Pons (tissue), 1 donor: ENCODE measurements around the gene DENND2D.

Experiments
- DNase-seq: peaks from one replicate; pipeline ENCODE4 v3.0.0-alpha.2; 2016; ENCODE audit warnings: low spot score

Gene DENND2D, protein sequence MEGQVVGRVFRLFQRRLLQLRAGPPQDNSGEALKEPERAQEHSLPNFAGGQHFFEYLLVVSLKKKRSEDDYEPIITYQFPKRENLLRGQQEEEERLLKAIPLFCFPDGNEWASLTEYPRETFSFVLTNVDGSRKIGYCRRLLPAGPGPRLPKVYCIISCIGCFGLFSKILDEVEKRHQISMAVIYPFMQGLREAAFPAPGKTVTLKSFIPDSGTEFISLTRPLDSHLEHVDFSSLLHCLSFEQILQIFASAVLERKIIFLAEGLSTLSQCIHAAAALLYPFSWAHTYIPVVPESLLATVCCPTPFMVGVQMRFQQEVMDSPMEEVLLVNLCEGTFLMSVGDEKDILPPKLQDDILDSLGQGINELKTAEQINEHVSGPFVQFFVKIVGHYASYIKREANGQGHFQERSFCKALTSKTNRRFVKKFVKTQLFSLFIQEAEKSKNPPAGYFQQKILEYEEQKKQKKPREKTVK

DNA sequence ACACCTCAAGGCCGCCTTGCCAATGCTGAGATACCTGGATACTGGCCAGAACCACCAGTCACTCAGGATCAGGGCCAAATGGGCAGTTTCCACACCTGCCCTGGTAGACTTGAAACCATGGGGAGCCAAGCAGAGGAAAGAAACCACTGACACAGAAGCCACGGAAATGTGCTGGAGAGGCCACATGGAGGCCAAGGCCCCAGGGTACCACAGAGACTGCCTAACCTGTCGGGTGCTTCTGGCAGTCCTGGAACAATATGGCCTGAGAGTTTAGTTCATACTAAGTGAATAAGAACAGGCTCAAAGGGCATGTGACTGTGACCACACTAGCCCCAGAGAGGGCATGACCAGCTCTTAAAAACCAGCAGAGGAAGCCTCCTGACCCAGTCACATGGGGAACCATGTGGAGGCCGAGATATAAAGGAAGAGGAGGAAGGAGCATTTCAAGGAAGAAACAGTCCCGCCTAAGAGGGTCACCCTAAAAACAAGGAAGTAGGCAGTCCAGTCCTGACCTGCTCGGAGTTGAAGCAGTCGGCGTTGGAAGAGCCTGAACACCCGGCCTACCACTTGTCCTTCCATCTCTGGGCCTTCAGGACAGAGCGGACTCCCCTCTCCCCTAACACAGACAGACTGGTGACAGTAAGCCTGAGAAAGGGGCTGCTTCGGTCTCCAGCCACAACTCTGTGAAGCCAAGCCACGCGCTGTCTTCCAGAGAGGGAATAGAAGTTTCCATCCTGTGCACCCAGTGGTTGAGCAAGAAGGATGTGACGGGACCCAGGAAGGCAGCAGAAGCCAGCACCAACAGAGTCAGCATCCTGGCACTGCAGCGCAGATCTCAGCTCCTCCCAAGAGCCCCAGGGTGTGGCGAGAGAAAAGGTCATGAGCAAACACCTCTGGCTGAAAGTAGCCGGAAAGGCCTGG lies at the start of gene DENND2D:
Gene DENND2D (minus strand): TSS at position 766 of the 921 bp plus-strand sequence. CDS start 187 bp downstream, at position 579.
- peak; percentile 88 for DNase-seq

DNA sequence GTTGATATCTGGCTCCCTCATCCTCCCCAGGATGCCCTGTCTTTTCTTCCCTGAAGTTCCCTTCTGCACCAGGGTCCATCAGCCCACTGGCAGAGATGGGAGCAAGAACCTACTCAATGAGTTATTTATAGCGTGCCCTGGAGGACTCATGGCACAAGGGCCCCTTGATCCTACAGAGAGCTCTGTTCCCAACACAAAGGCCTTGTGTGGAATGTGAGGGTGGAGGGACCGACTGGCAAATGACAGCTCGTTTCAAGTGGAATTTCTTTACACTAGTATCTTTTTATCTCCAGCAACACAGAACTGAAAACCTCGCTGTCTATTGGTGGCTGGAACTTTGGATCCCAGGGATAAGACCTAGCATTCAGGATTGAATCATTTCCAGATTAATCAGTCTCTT lies 49.5 kb upstream of the DENND2D start:
- peak; percentile 96 for DNase-seq

DNA sequence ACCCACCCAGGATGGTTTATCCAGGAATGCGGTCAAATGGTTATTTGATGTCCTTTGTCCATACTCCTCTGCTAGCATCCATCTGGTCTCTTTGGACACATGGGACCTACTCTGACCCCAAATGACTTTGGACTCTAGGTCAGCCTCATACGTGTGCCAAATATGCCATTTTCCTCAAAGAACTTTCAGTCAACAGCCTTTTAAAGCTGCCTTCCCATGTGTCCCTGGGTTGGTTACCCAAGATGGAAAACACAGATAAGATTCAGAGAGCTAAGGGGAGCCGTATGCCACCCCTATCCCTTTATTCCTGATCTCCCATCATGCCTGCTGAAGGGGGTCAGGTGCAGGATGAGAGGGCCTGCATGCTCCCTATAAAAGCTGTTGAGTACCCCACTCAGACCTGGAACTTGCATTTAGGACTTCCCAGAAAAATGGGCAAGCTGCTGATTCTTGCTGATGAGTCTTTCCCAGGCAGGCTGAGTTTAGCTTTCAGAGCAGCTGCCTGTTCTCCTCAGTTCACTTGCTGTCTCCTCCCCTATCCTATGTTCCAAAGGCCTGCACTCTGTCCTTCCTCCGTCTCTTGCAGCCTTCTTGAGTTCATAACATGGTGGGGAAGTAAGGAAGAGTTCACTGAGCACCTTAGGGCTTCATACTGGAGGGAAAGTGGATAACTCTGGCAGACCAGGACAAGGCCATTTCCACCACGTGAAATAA lies 46.8 kb upstream of the DENND2D start:
- no peak for DNase-seq

DNA sequence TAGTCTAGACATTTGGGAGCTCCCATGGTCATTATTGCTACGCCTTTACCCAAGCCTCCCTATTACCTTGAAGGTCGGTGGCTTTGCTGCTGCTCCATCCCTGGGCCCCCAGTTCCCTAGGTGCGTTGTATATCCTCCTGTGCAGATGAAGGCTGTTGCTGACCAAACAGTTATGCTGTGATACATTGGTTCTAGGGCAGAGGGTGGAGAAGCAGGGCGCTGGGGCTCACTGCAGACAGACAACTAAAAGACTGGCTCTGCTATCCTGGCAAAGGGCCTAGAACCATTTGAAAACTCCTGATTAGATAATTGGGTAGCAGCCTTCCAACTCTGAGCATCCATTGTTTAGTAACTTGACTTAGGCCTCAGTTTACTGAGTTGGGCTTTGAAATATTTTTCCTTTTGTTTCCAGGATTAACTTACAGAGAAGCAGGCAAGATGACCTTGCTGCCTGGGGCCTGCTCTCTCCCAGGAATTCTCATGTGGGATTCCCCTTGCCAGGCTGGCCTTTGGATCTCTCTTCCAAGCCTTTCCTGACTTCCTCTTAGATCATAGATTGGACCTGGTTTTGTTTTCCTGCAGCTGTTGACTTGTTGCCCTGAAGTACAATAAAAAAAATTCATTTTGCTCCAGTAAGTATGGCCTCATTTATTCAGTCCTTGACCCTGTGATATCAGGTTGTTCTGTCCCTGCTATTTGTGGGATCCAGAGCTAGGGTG lies 42.5 kb upstream of the DENND2D start:
- no peak for DNase-seq

DNA sequence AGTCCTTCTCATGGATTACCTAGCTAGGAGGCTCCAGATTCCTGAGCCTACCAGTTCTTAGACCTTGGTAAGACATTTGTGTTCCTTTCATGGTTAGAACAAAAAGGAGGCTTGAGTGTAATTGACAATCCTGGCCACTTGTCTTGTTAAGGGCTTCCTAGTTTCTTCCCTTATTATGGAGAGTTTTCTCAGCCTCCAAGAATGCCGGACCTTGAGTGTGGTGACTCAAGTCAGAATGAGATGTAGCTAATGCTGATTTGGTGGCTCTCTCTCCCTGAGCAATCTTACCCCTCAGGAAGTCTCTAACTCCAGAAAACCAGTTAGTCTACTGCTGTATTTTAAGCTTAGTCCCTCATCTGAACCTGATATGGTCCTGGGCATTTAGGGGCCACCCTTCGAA lies 41.4 kb upstream of the DENND2D start:
- DNase-seq = no peak

DNA sequence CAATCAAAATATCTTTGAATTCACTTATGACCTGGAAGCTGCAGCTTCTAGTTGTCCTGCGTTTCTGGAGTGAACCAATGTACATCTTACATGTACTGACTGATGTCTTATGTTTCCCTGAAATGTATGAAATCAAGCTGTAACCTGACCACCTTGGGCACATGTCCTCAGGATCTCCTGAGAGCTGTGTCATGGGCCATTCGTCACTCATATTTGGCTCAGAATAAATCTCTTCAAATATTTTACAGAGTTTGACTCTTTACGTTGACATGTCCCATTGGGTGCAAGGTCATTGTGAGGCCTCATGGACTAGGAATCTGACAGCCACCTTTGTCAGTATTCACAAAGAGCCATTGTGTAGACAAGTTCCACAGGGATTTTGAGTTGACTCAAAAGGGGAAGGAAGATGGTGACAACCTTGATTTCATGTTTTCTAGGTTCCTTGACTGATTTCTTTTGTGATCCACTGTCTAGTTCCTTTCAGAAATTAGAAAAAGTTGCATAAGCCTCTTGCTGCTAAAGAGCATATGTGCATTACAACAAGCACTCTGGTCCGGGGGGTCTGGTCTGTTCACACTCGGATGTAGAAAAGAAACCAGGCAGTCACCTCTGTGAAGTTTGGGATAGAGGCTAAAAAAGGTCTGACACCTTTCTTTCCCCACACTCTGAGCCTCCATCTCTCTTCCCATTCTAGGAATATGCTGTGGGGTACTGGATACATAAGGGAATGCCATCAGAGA lies 37.8 kb upstream of the DENND2D start:
- no peak for DNase-seq

DNA sequence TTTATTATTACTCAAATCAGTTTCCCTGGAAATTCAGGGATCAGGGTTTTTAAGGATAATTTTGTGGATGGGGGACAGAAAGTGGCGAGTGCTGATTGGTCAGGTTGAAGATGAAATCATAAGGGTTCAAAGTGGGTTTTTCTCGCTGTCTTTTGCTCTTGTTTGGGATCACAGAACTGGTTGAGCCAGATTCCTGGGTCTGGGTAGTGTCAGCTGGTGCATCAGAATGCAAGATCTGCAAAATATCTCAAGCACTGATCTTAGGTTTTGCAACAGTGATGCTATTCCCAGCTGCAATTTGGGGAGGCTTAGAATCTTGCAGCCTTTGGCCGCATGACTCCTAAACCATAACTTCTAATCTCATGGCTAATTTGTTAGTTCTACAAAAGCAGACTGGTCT lies 36.4 kb upstream of the DENND2D start:
- no peak for DNase-seq

DNA sequence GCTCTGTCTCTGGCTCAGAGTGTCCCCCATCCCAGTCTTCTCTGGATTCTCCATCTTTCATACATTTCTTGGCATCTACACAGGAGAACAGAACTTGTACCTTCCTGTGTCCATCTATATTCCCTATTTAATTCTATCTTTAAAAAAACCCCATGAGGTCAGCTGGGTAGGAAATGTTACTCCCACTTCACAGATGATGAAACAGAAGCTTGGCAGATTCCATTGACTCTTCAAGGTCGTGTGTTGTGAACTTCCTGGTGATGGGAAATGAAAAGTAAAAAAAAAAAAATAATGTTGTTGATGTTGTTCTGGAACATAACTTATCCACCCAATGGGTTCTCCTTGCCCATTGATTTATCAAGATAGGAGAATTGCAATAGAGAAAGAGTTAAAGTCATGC lies 35.9 kb upstream of the DENND2D start:
- no peak for DNase-seq

DNA sequence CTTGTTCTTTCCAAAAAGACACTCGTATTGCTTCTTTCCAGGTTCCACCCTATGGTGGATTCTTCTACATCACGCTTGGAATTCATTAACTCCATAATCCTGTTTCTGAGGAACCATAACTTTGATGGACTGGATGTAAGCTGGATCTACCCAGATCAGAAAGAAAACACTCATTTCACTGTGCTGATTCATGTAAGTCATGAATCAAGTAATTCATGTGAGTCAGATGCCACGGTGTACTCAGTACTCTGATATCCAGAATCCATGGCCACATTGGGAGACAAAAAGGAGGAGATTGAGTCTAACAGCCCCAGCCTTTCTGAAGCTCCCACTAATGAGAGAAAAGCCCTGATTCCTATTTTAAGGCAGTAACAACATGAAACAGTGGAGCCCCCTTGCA lies 34.4 kb upstream of the DENND2D start:
- no peak for DNase-seq

DNA sequence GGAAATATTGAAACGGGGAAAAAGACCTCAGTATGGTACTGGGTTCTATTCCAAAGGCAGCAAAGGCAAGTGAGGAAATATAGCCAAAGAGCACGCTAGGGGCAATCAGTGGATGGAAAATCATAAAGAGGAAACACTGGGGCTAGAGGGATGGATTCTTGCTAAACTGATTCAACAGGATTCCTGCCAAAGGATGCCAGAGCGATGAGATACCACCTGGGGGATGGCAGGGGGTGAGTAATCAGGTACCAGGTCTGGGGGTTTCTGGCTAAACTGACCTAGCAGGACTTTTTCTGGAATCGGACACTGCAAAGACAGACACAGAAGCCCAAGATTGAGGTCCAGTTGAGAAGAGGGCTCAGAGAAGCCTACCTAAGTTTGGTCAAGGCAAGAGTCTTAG lies 33.8 kb upstream of the DENND2D start:
- DNase-seq = no peak

DNA sequence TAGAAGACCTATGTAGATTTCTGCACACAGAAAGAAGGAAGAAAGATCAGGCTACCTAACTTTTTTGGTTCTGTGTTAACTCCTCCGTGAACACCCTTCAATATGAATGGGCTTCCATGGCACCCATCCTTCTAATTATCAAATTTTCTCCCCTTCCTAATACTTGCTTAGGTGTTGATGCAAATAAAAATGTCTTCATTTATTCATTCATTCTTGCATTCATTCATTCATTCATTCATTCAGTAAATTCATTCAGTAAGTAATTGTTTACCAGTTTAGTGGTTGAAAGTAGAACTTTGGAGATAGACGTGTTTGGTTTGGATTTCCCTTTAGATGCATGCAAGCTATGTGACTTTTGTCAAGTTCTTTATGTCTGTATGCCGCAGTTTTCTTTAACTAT lies 31.7 kb upstream of the DENND2D start:
- DNase-seq = no peak

DNA sequence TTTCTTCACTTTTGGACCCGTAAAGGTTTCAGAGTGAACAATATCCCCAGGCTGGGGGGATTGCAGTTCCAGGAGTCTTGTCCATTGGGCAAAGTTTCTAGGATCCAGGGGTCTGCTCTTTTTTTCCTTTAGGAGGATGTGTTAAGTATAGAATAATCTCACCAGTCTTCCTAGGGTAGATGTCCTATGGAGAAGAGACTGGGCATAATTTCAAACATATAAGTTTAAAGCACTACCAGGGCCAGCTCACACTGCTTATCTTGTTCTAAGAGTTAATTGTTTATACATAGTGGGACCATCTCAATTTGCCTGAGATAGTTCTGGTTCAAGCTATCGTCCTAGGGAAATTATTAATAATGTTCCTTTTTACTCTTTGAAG lies 28.3 kb upstream of the DENND2D start:
- DNase-seq = no peak

DNA sequence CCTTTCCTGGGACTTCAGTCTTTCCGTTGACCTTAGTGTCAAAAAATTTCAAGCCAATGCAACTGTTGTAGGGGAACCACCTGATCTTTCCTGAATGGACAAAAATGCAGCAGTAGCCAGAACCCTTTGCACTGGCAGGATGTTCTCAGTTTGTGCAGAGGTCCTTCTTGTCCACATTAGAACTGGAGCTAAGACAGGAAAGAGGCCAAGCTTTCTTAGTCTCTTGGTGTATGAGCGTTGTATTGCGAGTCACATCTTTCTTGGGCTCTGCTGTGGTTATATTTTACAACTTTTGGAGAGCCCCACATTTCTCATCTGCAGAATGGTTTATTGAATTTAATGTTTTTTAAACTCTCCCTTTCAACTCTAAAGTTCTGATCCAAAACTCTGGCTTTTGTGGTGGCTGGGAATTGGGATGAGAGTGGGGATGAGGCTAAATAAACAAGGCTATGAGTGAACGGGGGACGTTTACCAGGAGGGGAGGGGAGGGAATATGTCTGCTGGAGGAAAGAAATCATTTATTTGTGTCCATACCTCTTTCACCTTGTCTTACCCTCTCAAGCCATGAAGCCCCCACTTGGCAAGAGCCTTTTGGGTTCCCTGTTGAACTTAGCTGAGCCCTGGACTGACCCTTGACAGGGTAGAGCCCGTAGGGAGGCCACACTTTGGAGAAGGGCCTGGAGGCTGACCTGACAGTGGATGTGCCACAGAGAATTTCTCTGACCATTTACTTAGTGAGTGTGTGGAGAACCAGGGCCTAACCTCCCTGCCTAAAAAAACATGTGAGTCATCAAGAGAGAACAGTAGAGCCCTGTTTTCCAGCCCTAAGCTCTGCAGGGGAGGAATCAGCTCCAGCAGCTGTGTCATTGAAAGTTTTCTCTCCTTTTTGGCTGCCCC lies 27.7 kb upstream of the DENND2D start:
- peak; percentile 89 for DNase-seq

DNA sequence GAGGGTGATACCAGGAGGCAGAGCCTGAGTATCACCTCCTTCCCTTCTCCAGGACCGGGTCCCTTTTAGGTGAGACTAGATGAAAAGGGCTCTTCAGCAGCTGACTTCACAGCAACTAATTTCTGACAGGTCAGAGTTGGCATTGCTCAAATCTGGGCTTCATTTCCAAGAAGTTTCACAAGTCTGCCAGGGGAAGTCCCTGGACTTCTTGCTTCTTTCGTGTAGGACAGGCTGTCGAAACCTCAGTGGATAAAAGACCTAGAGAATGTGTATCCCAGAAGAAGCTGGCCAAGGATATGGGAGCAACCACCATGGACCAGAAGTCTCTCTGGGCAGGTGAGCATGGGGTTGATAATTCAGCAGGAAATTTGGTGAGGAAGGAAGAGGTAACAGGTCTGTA lies 27.0 kb upstream of the DENND2D start, which contains the start of gene CHI3L2:
Gene CHI3L2 (plus strand): TSS at position 280 of the 400 bp plus-strand sequence. CDS start 17 bp downstream, at position 297.
- no peak for DNase-seq

DNA sequence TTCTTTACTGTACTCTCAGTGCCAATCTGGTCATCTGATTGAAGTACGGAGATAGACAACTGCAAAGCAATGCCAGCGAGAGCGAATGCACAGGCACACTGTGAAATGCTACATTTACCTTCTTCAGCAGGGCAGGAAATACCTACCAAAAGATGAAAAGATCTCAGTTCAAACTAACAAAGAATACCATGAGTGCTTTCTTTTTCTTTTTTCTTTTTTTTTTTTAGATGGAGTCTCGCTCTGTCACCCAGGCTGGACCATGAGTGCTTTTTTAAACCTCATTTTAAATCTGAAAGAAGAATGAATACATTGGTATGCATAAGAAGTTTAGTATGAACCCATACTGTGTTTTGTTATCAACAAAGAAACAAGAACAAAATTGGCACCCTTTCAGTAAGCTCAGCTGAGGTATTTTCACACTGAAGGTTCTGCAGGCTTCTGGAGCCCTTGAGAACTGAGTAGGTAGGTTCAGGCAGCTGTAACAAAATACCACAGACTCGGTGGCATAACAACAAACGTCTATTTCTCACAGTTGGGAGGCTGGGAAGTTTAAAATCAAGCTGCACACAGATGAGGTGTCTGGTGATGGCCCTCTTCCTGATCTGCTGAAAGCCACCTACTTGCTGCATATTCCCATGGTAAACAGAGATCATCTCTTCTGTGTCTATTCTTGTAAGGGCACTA lies 25.4 kb upstream of the DENND2D start:
- no peak for DNase-seq

DNA sequence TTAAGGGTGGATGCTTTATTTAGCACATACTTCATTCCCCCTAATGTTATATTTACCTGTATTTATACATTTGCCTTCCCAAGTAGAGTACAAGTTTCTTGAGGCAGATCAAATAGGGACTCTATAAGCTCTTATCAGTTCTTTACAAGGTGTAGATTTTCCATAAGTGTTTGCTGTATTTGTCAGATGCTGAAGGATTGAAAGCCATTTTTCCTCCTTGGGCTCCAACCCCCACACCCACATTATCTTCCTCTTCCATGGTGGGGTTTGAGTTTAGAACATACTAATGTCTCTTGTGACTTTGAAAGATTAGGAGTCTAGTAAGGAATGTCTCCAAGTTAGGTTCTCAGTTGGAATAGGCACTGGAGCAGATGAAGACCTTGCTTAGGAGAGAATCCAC lies 24.6 kb upstream of the DENND2D start:
- DNase-seq = no peak

DNA sequence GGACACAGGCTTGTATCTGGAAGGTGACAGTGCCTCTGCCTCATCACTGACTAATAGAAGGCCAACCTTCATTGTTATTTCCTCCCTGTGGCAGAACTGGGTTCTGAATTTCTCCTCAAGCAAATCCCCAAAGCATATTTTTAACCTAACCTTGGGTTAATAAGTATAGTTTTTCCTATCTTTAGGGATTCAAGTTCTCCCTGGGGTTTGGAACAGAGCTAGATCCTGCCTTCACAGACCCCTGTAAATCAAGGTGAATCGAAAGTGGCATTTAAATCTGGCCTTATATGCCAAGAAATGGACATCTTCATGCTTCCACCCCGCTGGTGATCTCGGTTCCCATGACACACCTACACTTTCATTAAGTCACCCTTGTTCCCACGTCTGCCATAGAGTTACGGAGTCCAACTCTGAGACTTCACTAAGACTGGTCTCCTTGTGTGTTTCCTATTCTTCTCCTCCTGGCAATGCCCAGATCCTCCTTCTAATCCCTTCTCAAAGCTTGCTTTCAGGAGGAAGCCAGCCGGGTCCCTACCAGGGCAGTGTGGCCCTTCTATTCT lies 22.8 kb upstream of the DENND2D start:
- DNase-seq = no peak

DNA sequence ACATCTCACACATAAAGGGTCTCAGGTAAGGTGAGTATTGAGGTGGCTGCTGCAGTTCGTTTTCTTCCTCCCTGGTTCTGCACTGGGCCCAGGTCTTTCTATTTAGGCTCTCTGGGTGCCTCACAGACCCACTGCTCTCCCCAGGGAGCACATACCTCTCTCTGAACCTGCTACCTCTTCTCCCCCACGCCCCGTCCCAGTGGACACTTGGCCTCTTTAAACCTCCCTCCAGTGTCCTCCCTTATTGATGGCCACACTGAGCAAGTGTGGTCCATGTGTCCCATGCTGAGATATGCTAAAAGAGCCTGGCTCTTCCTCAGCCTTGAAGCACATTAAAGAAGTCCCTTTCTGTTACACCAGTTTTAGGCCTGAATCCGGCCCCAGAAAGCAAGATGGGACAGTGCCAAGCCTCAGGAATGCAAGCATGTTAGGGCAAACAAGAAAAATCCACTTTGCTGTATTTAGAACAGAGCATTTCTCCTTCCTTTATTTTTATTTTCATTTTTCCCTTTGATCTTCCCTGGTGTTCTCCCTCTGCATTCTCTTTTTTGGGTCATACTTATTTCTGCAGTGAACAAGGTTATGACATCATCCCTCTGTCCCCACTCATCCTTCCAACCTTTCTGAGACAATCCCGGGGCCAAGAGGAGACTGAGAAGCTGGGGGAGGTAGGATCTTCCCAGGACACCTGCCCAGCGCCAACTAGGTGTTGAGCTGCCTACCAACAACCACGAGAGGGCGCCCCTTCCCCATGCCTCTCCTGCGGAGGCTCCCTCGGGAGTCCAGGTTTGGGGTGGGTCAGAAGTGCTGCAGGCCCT lies 22.1 kb upstream of the DENND2D start:
- peak; percentile 60 for DNase-seq
